Sigmoid colon (tissue), 4 donors: Measurements from ENCODE around the gene IL16.

Source experiments
- POLR2A ChIP-seq, 2 donors: fragments of 450-650 bp; IDR thresholded peaks; one replicate each; pipeline ENCODE4 v1.6.1; 2016; ENCODE audit warnings: antibody characterized with exemption in 2 of 2, mild to moderate bottlenecking in 2 of 2, moderate library complexity in 2 of 2
- POLR2AphosphoS5 ChIP-seq, 4 donors: sonication (generic); formaldehyde crosslinking; IDR thresholded peaks; one replicate each; pipeline ENCODE4 v1.6.1; 2017; ENCODE audit warnings: antibody characterized with exemption in 4 of 4
- TF ChIP-seq, protein P1 (sequence below), 4 experiments: fragments of 450-650 bp in 3 of 4; fragments of 200-600 bp in 1 of 4; IDR thresholded peaks; one replicate each; pipeline ENCODE4 v1.5.1; 2016 to 2019; ENCODE audit warnings: antibody characterized with exemption in 4 of 4, mild to moderate bottlenecking in 3 of 4, moderate library complexity in 2 of 4

DNA sequence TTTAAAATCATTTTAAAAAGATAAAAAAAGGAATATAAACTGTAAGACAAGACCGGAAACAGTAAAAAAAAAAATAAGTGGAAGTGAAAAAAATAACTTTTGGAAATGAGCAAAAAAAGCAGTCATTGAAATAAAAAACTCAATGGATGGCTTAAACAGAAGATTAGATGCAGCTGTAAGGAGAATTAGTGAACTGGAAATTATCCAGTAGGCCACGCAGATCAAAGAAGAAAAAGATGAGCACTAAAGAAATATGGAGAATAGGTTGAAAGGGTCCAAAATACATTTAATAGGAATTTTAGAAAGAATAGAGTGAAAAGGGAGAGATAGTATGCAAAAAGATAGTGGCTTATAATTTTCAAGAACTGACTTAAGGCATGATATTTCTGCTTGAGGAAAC is 80.3 kb downstream of the IL16 start:
- TF ChIP-seq, protein P1, sequence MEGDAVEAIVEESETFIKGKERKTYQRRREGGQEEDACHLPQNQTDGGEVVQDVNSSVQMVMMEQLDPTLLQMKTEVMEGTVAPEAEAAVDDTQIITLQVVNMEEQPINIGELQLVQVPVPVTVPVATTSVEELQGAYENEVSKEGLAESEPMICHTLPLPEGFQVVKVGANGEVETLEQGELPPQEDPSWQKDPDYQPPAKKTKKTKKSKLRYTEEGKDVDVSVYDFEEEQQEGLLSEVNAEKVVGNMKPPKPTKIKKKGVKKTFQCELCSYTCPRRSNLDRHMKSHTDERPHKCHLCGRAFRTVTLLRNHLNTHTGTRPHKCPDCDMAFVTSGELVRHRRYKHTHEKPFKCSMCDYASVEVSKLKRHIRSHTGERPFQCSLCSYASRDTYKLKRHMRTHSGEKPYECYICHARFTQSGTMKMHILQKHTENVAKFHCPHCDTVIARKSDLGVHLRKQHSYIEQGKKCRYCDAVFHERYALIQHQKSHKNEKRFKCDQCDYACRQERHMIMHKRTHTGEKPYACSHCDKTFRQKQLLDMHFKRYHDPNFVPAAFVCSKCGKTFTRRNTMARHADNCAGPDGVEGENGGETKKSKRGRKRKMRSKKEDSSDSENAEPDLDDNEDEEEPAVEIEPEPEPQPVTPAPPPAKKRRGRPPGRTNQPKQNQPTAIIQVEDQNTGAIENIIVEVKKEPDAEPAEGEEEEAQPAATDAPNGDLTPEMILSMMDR (IDR thresholded peaks at IDR 0.05) = no peak
- no peak for TF ChIP-seq POLR2AphosphoS5 (IDR thresholded peaks at IDR 0.05)
- TF ChIP-seq POLR2A (IDR thresholded peaks at IDR 0.05) = no peak
